ENCODE results near the gene PUS10. TPM values are rescaled to one million over a fixed set of nuclear protein-coding genes. Genes with fewer than 3 reads are reported as not detected.
A peak's percentile ranks its signal among the peaks of the same experiment; 100 is the strongest.

Gene PUS10
- total and polyA plus RNA-seq, 11 donors: 1.9 to 6.5 (median 4.4) TPM

DNA sequence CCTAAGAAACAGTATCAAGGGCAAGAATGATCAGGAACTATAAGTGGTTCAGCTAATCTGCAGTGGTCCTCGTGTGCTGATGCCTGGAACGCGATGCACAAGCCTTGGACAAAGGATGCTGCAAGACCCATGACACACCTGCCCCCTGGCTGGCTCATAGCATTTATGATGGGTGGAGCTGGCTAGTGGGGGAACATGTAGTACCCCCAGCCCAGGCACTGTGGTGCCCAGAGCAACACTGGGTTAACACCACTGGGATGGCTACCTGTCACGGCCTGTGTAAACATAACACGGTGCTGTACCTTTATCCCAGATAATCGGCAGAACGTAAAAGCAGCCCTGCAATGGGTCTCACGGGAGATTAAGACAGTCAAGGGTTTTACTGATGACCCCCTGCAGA lies 60.8 kb downstream of the PUS10 start:
- DNase-seq (no peak), ATAC-seq (peak in 1 of 4 donors; percentile 11)
- Histone ChIP-seq H3K4me1 (no peaks in the 10 kb centered on the region), H3K27ac (no peak overlapping the region), H3K27me3 (no peaks in the 10 kb centered on the region), H3K36me3 (peaks cover 0 to 44% (median 18%) of the 10 kb centered on the region in 9 donors), H3K4me3 (no peak overlapping the region), H3K9me3 (no peaks in the 10 kb centered on the region)
- intact Hi-C loops (cut with DNase I): no loop called here
- TF ChIP-seq, protein P1, sequence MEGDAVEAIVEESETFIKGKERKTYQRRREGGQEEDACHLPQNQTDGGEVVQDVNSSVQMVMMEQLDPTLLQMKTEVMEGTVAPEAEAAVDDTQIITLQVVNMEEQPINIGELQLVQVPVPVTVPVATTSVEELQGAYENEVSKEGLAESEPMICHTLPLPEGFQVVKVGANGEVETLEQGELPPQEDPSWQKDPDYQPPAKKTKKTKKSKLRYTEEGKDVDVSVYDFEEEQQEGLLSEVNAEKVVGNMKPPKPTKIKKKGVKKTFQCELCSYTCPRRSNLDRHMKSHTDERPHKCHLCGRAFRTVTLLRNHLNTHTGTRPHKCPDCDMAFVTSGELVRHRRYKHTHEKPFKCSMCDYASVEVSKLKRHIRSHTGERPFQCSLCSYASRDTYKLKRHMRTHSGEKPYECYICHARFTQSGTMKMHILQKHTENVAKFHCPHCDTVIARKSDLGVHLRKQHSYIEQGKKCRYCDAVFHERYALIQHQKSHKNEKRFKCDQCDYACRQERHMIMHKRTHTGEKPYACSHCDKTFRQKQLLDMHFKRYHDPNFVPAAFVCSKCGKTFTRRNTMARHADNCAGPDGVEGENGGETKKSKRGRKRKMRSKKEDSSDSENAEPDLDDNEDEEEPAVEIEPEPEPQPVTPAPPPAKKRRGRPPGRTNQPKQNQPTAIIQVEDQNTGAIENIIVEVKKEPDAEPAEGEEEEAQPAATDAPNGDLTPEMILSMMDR (IDR thresholded peaks at IDR 0.05): no peak
- TF ChIP-seq POLR2A (IDR thresholded peaks at IDR 0.05): no peak
- WGBS, 4 donors: 88 to 92% (median 90%) methylated on average over 8 of the region's 8 CpGs

GRCh38 chr2:60954139-60954538 lies 63.9 kb downstream of the PUS10 start:
- H3K9me3 ChIP-seq: no peaks in the 10 kb centered on the region
- no peaks in the 10 kb centered on the region for H3K27me3 ChIP-seq
- H3K27ac ChIP-seq: no peak overlapping the region
- no peaks in the 10 kb centered on the region for H3K4me1 ChIP-seq
- no peak for ATAC-seq
- H3K36me3 ChIP-seq: peaks cover 0 to 43% (median 20%) of the 10 kb centered on the region in 9 donors
- TF ChIP-seq POLR2A (IDR thresholded peaks at IDR 0.05): no peak
- TF ChIP-seq, protein P1 (IDR thresholded peaks at IDR 0.05): no peak
- 58 to 72% (median 66%) methylated on average over 2 of the region's 2 CpGs for whole genome bisulfite sequencing, 4 donors
- no peak overlapping the region for H3K4me3 ChIP-seq
- intact Hi-C loops (cut with DNase I): no loop called here
- DNase-seq: no peak

DNA sequence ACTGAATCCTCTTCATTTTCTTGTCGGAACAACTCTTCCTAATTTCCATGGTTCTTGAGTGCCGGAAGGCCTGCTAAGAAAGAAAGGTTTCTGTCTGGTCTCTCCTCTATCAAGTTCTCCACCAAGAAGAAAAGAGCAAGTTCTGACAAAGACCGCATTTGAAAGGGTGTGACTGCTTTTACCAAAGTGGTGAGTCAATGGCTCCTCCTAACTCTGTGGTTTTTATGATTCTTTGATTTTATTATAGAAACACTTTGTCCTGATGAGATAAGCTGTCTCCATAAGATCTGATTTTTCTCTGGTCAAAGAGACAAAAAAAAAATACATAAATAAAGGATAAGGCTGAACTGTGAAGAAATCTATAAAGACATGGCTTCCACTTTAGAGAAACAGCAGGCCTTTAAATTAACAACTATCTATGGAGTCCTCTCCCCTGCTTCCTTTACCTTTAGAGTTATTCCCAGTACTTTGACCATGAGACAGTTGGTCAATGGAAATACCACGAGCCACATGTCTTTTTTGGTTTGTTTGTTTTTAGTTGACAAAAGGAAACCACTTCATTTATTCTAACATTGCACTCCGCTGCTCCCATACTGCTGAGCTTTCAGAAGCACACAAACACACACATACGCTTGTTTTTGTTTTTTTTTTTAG lies 69.0 kb downstream of the PUS10 start:
- ATAC-seq: no peak
- peaks cover 0 to 58% (median 22%) of the 10 kb centered on the region in 9 donors for H3K36me3 ChIP-seq
- intact Hi-C loops (cut with DNase I): no loop called here

DNA sequence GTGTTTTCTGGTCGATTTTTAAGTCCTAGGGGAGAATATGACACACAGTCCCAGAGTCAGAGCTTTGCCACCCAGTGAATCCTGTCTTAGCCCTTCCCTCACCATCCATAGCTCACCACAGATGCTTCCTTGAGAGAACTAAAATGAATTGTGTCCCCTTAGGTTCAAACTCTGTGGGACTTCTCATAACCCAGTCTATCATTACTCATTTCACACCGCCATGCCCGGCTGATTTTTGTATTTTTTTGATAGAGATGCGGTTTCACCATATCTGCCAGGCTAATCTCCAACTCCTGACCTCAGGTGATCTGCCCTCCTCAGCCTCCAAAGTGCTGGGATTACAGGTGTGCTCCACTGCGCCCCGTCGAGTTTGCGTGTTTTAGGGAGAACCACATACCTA lies 69.9 kb downstream of the PUS10 start:
- WGBS, 4 donors: 94 to 99% (median 97%) methylated on average over 8 of the region's 8 CpGs
- peaks cover 0 to 54% (median 14%) of the 10 kb centered on the region in 9 donors for H3K36me3 ChIP-seq
- no peak for ATAC-seq

More for the DNA sequence above, 69.0 kb downstream of the PUS10 start:
- TF ChIP-seq, protein P1 (IDR thresholded peaks at IDR 0.05): no peak
- no peak for TF ChIP-seq POLR2A (IDR thresholded peaks at IDR 0.05)
- no peak for DNase-seq
- WGBS, 4 donors: 93 to 96% (median 93%) methylated on average over 6 of the region's 6 CpGs
- Histone ChIP-seq H3K9me3 (no peaks in the 10 kb centered on the region), H3K27ac (no peak overlapping the region), H3K4me3 (no peak overlapping the region), H3K27me3 (no peaks in the 10 kb centered on the region), H3K4me1 (no peaks in the 10 kb centered on the region)

More for the DNA sequence above, 69.9 kb downstream of the PUS10 start:
- H3K4me3 ChIP-seq: no peak overlapping the region
- no peaks in the 10 kb centered on the region for H3K27me3 ChIP-seq
- H3K4me1 ChIP-seq: no peaks in the 10 kb centered on the region
- no peak for DNase-seq
- H3K9me3 ChIP-seq: no peaks in the 10 kb centered on the region
- H3K27ac ChIP-seq: no peak overlapping the region
- intact Hi-C loops (cut with DNase I): no loop called here
- TF ChIP-seq, protein P1 (IDR thresholded peaks at IDR 0.05): no peak
